ENCODE measurements around the gene RAB3C.

The RAB3C gene

GRCh38 chr5:58890701-58891085, 307.8 kb downstream of the RAB3C start:
- no peak for DNase-seq

- DNase-seq = peak; percentile 72
These were observed 308.5 kb downstream of the RAB3C start for GRCh38 chr5:58891086-58891970.

- DNase-seq = no peak
These were observed 309.1 kb downstream of the RAB3C start for GRCh38 chr5:58891971-58892343.

- no peak for DNase-seq
These were observed 310.7 kb downstream of the RAB3C start for GRCh38 chr5:58893551-58893950.

GRCh38 chr5:58898006-58898405, 315.1 kb downstream of the RAB3C start:
- DNase-seq = no peak

GRCh38 chr5:58898538-58898937, 315.7 kb downstream of the RAB3C start:
- DNase-seq = no peak

- DNase-seq = peak; percentile 39
These were observed 318.4 kb downstream of the RAB3C start for GRCh38 chr5:58901271-58901670.

GRCh38 chr5:58902305-58902704, 319.4 kb downstream of the RAB3C start:
- DNase-seq = no peak

GRCh38 chr5:58902765-58903164, 319.9 kb downstream of the RAB3C start:
- no peak for DNase-seq

GRCh38 chr5:58904737-58905136, 321.9 kb downstream of the RAB3C start:
- no peak for DNase-seq

- DNase-seq = no peak
These were observed 323.1 kb downstream of the RAB3C start for GRCh38 chr5:58905944-58906343.

Measured in femur (tissue), 1 donor.